Right renal pelvis (tissue), 4 donors: Measurements from ENCODE around the gene IL1RAP. TPM values are rescaled to one million over a fixed set of nuclear protein-coding genes. Genes with fewer than 3 reads are reported as not detected.
"Not testable (repeated sequence)": the region's sequence is repeated elsewhere in the genome, so short reads cannot be mapped to it uniquely, and the experiment has no call there.

ENCODE experiments used
- DNase-seq, 4 donors: peaks; one replicate each; pipeline ENCODE4 v3.0.0-alpha.2; 2013; ENCODE audit warnings: low read depth in 4 of 4, low spot score in 3 of 4, missing footprints in 1 of 4
- polyA plus RNA-seq, 4 donors: library from polyadenylated mRNA; unstranded; fragments of 120-200 nt; gene quantifications; one replicate each; pipeline ENCODE4 v1.2.1, GENCODE V29; 2013; ENCODE audit not compliant: insufficient read length in 4 of 4

Gene IL1RAP
- polyA plus RNA-seq, 4 donors = 15.3 to 30.4 (median 25.1) TPM

DNA sequence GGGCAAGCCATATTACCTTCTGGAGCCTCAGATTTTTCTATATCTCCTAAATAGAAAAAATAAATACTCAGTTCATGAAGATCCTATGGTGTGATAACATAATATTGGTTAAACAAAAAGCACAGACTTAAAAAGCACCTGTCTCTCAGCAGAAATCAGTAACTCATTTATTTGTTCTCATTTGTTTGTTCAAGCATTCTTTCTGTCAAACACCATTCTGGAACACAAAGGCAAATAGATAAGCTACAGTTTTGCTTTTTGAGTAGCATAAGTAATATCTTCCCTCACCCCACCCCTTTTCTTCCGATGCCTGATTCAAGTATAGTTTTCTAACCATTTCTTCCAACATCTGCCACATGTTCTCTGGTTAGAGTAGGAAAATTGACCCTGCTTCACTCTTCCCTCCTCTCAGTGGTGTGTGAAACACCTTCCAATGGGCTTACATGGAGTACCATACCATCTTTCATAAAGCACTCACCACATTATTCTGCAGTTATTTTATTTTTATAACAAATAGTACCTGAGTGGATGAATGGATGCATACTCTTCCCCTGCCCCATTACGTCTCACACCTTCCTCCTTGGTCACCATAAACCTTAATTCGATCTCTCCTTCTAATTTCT is 8.4 kb upstream of the IL1RAP start:
- DNase-seq = no peak

DNA sequence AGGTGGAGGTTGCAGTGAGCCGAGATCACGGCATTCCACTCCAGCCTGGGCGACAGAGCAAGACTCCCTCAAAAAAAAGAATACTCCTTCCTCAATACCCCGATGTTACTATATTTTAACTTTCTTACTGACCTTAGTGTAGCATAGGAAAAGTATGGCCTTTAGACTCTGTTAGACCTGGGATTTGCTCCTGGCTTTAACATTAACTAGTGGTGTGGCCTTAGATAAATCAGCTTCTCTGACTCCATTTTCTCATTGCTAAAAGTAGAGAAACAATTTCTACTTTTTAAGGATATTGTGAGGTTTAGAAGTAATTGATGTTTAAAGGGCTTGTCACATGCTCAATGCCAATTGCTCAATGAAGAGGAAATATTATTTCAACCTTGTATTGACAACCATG is 7.6 kb upstream of the IL1RAP start:
- no peak for DNase-seq

DNA sequence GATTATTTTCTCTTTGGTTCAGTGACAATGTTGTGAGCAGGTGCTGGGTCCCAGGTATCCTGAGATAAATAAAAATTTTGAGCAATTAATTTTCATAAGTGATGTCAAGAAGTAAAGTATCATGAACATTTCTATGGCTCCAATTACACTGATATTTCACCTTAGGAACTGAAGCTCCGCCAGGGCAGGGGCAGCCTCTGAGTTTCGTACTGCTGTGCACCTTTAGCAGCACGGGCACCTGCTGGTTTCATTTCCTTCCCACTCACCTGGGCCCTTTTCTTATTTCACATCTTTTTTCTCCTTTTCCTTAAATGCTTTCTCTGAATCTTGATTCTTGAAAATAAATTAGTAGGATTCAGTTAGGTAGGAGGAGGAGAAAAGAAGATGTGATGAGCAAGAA is 1.2 kb upstream of the IL1RAP start:
- DNase-seq = no peak

DNA sequence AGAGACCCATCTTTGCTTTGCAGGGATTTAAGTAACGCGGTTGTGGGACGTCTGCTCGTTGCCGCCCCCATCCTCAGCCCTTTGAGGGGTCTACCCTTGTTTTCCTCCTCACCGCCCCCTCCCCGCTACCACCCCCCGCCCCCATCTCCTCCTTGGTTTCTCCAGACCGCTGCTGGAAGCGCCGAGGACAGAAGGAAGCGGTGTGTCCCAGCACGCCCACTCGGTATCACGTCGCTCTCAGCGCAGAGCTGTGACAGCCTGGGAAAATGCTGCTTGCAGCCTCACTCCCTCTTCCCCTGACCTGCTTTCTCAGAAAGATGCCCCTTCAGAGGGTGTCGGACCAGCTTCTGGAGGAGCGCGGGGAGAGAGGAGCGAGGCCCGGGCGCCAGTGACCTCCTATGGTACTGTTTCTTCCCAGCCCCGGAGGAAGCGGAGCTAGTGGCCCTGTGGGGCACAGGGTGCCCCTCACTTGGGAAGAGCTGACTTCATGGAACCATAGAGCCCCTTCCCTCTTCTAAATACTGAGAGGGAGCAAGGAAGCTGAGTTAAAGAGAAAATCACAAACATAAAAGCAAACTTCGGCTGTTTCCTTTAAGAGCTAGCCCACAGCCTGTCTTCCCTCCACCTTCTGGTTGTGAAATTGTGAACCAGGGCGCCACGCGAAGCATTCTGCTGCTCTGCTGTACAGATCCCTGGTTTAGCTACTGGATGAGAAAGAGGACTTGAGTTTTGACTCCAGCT is 698 bp downstream of the IL1RAP start:
- DNase-seq = peak in 1 of 4 donors; percentile 34

DNA sequence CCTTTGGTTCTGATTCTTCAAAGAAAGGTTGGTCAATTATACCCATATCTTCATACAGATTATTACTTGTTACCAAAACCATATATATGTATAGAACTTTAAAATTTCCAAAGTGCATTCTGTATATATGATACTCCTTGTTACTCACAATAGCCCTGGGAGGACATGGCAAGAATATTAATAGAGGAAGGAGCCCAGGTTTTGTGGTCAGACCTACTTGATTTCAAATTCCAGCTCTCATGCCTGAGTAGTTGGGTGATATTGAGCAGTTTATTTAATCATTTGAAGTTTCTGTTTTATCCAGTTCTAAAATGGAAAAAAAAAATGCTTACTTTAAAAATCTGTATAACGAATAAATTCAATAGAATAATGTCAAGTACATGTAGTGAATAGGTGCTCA is 2.5 kb downstream of the IL1RAP start:
- DNase-seq = no peak

DNA sequence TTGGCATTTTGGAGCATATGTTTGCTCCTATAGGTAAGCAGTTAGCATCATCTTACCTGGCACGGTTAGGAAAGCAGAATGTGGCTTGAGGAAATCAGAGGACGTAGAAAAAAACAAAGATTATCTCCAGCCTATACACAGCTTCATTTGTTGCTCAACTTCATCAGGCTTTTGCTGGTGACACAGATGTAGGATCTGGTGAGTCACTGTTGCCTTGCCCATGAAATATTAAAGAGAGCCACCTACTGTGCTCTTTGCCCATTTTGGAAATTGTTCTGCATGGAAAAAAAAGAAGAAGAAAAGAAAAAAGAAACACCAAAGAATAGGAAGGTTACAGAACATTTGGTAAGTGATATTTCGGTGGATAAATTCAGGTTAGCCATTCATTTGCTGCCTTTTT is 3.8 kb downstream of the IL1RAP start:
- DNase-seq = no peak

DNA sequence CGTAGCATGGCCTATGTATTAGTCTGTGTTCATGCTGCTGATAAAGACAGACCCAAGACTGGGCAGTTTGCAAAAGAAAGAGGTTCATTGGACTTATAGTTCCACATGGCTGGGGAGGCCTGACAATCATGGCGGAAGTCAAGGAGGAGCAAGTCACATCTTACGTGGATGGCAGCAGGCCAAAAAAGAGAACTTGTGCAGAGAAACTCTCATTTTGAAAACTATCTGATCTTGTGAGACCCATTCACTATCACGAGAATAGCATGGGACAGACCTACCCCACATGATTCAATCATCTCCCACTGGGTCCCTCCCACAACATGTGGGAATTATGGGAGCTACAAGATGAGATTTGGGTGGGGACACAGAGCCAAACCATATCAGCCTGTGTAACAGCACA is 4.6 kb downstream of the IL1RAP start:
- not testable (repeated sequence) for DNase-seq

DNA sequence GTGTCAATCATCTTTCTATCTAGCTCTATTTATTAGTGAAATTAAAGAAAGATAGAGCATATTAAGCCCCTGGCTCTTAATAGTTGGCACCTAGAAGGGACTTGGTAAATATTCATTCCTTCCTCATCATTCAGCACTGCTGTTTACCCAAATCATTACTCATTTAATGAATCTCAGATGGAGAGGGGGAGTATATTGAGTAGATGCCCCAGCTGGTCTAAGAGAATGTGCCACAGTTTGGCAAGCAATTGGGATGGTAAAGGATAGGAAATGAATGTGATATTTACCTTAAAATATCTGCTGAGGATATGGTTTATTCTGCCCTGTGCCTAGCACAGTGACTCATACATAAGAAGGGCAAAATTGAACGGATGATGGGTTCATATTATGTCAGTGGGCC is 6.0 kb downstream of the IL1RAP start:
- no peak for DNase-seq

DNA sequence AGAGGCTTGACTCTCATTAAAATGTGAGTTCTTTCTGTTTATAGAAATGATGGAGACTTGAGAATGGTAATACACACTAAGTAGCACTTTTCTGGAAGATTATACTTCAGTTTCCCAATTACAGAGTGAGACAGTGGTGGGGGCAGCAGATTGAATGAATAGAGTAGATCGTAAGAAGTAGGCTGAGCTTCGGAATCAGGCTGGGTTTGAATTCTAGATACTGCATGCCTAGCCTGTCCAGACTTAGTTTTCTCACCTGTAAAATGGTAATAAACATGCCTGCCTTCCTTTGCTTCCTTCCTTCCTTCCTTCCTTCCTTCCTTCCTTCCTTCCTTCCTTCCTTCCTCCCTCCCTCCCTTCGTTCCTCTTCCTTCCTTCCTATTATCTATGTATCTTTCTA is 8.1 kb downstream of the IL1RAP start:
- no peak for DNase-seq

DNA sequence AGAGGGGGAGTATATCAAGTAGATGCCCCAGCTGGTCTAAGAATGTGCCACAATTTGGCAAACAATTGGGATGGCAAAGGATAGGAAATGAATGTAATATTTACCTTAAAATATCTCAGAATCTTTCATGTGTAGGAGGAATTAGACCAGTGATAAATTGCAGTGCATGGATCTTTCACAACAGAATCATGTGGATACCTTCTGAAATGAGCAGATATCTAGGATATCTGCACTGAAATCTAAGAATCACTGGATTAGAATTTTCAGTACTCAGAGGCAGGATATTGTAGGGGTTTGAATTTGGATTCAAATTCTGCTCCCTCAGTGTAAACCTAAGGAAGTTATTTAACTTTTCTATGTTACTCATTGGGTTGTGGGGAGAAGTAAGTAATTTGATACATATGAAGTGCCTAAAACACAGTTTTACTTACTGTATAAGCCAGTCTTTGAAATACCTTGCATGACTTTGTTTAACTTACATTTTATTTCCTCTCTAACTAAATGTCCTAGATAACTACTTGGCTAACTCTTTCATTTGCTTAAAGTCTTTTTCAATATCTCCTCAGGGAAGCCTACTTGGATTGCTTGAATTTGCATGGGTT is 8.8 kb downstream of the IL1RAP start:
- DNase-seq = no peak

DNA sequence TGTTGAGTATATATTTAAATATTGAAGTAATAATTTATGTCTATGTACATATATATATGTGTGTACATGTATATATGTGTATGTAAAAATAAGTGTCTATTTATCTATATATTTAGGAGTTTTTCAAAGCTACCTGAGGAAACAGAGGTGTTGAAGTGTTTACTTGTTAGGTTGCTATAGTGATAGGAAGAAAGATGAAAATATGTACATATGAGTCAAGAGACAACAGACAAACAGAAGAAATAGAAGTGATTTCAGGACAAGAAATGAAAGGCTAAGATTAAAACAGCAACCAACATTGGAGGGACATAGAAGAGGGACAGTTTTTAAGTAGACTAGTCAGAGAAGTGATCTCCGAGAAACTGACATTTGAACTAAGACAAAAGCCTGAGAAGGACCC is 11.1 kb downstream of the IL1RAP start:
- DNase-seq = no peak

DNA sequence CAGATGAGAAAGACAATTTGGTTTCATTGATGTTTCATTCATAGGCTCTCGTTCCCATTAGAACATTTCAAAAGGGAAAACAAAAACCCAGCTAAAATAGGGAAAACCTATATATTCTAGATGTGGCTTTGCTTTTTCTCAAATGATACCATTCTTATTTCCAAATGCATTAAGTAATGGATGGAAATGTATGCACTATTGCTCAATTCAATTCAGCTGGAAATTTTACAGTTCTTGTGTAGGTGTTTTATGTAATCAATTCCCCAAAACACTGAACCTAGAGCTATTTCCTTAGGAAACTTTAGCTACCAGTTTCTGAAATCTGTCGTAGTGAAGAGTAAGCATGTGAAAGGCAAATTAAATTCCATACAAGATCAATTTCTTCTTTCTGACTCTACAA is 11.7 kb downstream of the IL1RAP start:
- no peak for DNase-seq

DNA sequence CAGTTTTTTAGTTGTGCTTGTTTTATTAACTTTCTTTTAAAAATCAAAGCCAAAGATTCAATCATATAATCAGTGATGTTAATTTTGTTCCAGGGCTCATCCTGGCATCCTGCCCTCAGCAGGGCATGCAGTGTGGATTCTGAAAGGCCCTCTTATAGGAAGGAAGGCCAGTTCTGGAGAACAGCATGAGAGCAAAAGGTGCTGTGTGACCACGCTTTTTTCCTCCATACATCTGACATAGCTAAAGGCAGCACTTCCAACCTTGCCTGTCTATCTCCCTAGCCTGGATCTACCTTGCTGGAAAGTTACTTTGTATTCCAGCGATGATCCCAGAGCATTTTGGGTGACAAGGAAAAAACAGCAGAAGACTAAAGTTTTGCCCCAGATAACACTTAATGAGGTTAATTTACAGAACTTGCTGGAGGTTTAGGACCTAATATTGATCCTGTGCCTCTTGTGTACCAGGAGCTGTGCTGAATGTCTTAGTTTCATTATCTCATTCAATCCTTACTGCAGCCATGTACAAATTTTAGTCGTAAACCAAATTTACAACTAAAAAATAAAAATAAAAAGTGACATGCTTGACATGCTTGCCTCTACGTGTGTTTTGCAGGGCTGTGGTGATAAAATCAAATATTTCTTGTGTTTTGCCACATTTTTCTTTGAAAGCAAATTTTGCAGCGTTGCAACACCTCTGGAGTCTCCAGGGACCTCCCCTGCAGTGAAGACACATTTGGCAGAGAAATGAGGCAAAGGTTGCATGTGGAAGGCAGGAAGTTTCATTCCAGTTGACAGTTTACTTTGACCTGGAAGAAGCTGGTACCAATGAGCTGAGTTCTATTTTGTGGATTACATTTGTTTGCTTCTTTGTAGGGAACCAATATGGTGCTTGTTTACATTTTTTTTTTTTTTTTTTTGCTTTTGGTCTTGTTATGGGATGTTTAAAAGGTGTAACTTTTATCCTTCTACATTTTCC is 13.2 kb downstream of the IL1RAP start:
- DNase-seq = no peak

DNA sequence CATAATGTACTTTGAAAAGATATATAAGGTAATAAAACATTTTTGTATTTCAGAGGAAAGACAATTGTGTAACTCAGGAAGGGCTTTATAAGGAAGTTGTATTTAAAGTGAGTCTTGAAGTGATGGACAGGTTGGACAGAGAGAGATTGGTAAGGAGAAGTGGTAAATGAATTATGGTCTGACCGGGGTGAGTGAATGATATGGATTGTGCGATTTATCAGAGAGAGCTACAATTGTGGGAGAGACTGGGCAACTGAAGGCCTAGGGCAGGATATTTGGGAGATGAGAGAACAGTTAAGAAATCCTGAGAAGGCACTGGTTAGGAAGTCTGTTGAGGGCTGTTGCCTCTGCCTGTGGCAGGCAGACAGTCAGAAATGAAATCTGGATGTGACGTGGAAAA is 14.8 kb downstream of the IL1RAP start:
- no peak for DNase-seq

DNA sequence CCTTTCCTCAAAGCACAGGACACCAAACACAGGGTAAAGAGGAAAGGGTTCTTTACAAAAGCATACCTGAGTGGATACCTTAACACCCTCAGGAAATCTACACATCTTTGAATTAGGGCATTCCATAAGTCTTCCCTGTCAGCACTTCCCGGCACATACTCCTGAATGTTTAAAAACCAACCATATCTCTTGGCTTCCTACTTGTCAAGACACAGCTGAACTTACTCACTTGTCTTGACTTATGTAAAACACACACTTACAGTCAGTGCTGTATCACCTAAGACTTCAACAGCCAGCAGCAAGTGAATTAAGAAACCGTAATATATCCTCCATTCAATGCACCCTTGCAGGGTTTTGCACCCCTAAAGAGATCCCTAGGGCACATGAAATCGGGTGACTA is 17.5 kb downstream of the IL1RAP start:
- no peak for DNase-seq

DNA sequence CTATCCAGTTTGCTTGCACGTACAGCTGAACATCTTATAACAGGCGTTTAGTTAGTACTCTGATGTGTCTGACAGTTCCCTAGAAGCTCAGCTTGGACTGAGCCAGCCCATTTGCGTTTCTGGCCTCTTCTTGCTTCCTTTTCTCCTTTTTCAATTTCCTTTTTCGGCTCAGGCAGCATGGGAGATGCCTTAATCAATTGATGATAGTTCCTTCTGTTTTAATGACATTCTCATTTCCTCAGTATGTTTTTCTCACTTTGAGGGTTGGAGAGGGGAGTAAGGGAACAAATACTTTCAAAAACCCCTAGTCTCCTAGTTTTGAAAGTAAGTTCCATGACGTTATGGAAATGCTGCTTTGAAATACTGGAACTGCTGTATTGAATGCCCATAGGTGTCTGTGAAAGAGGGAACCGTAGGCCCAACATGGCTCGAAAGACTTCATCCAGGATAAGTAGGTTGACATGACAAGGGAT is 18.9 kb downstream of the IL1RAP start:
- DNase-seq = no peak

DNA sequence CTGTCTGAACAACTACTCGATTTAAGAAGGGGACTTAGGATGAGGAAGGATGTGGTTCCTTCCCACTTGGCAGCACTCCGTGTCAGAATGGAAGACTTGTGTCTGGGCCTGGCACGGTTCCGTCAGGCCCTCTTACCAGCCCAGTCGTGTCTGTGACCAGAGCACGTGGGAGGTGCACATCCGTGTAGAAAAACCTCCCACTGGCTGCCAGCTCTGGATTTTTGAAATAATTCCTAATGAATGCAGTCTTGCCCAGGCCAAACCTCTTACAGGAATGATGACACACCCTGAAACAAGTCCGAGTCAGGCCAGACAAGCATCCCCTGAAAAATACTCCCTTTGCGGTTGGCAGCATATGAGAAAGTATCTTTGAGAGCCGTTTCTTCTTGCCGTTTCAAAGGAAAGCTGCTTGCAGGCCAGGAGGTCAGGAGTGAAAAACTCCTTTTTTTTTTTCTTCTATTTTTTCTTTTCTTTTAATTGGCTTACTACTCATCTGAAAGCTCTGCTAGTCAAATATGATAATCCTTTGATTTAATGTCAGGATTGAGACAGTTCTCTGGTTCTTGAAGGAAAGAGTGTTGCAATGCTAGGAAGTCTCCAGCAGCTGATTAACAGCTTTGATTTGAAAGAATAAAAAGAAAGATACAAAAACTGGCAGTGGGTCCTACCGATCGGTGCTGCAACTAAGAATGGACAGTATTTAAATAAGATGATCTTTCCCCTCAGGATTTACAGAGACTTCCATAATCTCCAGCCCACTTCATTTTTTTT is 19.8 kb downstream of the IL1RAP start:
- no peak for DNase-seq

DNA sequence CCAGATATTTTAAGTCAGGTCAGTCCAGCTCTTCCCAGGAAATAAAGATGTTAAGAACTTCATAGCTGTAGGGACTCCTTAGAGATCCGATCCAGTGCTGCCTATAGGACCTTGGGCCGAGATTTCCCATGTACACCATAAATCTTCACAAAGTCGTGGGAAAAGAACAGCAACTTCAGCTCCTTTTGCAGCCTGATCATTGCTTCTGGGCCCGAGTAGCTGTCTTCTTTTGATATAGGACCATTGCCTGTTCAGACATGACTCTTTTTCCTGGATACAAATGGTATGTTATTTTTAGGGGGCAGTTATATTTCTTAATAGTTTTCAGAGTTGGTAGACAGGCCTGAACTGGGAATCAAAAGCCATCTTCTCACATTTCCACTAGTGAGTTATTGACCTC is 20.5 kb downstream of the IL1RAP start:
- DNase-seq = no peak

DNA sequence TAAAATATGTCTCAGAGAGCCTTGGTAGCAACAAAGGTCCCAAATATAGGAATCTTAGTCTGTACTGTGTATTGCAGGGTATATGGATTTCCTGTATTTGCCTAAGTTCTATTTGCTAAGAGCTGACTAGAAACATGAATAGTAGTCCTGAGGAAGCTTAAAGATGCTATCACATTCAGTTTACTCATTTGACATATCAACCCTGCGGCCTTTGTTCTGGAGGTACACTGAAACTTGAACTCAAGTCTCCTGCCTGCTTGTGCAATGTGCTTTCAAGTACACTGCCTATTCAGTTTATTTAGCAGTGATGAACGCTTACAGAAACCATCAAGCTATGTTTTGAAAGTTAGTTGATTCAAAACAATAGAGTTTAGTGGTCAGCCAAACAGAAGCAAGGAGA is 21.1 kb downstream of the IL1RAP start:
- DNase-seq = no peak

DNA sequence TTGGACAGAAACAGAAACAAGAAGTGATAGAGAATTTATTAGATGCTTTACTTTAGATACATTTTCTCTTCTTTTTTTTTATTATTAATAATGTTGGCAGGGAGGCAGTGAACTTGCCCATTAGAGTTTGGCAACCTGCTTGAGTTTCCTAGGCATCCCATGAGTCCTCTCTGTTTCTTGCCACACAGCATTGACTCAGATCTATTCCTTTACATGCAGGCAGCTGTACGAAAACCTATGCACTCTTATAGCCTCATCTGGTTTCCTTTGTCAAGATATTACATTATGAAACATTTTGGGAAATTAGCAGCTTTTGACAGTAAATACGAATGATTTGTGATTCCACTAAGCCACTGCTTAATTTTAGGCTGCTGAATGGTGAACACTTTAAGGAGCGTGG is 23.3 kb downstream of the IL1RAP start:
- no peak for DNase-seq
